Mesodermal cell (in vitro differentiated cells): ENCODE measurements around the gene NHERF1.

Experiments
- H3K27ac ChIP-seq: 2 replicates; pipeline ENCODE4 v1.7.0; 2013; ENCODE audit warnings: mild to moderate bottlenecking, low read depth, low read length, moderate library complexity; ENCODE audit not compliant: severe bottlenecking
- H3K36me3 ChIP-seq: 2 replicates; pipeline ENCODE4 v1.7.1; 2013; ENCODE audit warnings: mild to moderate bottlenecking, low read length, moderate library complexity; ENCODE audit not compliant: control insufficient read depth, insufficient read depth
- H3K4me1 ChIP-seq: one replicate; pipeline ENCODE4 v1.7.1; 2013; ENCODE audit warnings: mild to moderate bottlenecking, low read length; ENCODE audit not compliant: insufficient read depth, control insufficient read depth, poor library complexity, severe bottlenecking
- H3K4me3 ChIP-seq: 2 replicates; pipeline ENCODE4 v1.7.0; 2013; ENCODE audit warnings: low read length, control low read depth, mild to moderate bottlenecking; ENCODE audit not compliant: insufficient read depth, poor library complexity, severe bottlenecking; ENCODE audit errors: extremely low read depth
- H3K9me3 ChIP-seq: 2 replicates; pipeline ENCODE4 v1.7.1; 2013; ENCODE audit warnings: mild to moderate bottlenecking, low read length, moderate library complexity; ENCODE audit not compliant: control insufficient read depth
- WGBS, 2 experiments: methylation state at CpG; one replicate each; pipeline ENCODE4 v1.1.5; 2013; ENCODE audit warnings: missing lambda C conversion rate in 2 of 2; ENCODE audit not compliant: insufficient coverage in 2 of 2; 5-methylcytosine and 5-hydroxymethylcytosine counted together

The NHERF1 gene

GRCh38 chr17:74720506-74720905, 27.9 kb upstream of the NHERF1 start:
- 89 to 93% methylated on average over 4 of the region's 4 CpGs for WGBS, 2 experiments
- Histone ChIP-seq H3K27ac (no peak overlapping the region), H3K9me3 (no peaks in the 10 kb centered on the region), H3K4me3 (no peak overlapping the region), H3K4me1 (no peaks in the 10 kb centered on the region), H3K36me3 (no peaks in the 10 kb centered on the region)

- Histone ChIP-seq H3K9me3 (no peaks in the 10 kb centered on the region), H3K36me3 (no peaks in the 10 kb centered on the region), H3K4me1 (no peaks in the 10 kb centered on the region), H3K27ac (no peak overlapping the region), H3K4me3 (no peak overlapping the region)
- 79 to 92% methylated on average over 4 of the region's 4 CpGs for WGBS, 2 experiments
Measured at GRCh38 chr17:74722782-74723181, 25.6 kb upstream of the NHERF1 start.

GRCh38 chr17:74723891-74724290, 24.5 kb upstream of the NHERF1 start:
- Histone ChIP-seq H3K36me3 (no peaks in the 10 kb centered on the region), H3K27ac (no peak overlapping the region), H3K4me1 (no peaks in the 10 kb centered on the region), H3K9me3 (no peaks in the 10 kb centered on the region), H3K4me3 (no peak overlapping the region)
- WGBS, 2 experiments = 79 to 83% methylated on average over 5 of the region's 5 CpGs

GRCh38 chr17:74725111-74725510, 23.3 kb upstream of the NHERF1 start:
- Histone ChIP-seq H3K4me1 (no peaks in the 10 kb centered on the region), H3K36me3 (no peaks in the 10 kb centered on the region), H3K27ac (no peak overlapping the region), H3K9me3 (no peaks in the 10 kb centered on the region), H3K4me3 (no peak overlapping the region)
- 85 to 94% methylated on average over 1 to 2 of the region's 3 CpGs for WGBS, 2 experiments

GRCh38 chr17:74728033-74728701, 20.3 kb upstream of the NHERF1 start:
- Histone ChIP-seq H3K27ac (no peak overlapping the region), H3K4me3 (no peak overlapping the region), H3K9me3 (no peaks in the 10 kb centered on the region), H3K36me3 (no peaks in the 10 kb centered on the region), H3K4me1 (no peaks in the 10 kb centered on the region)
- 57 to 89% methylated on average over 1 to 3 of the region's 3 CpGs for WGBS, 2 experiments

GRCh38 chr17:74728702-74729075, 19.7 kb upstream of the NHERF1 start:
- H3K27ac ChIP-seq = no peak overlapping the region
- no peak overlapping the region for H3K4me3 ChIP-seq
- no peaks in the 10 kb centered on the region for H3K9me3 ChIP-seq
- H3K36me3 ChIP-seq = no peaks in the 10 kb centered on the region
- H3K4me1 ChIP-seq = no peaks in the 10 kb centered on the region
- WGBS, 2 experiments = 86 to 97% methylated on average over 3 of the region's 3 CpGs

- H3K36me3 ChIP-seq = no peaks in the 10 kb centered on the region
- WGBS, 2 experiments = 82 to 97% methylated on average over 4 of the region's 5 CpGs
Measured at GRCh38 chr17:74729368-74729767, 19.1 kb upstream of the NHERF1 start.

GRCh38 chr17:74729866-74730265, 18.6 kb upstream of the NHERF1 start:
- Histone ChIP-seq H3K4me3 (no peak overlapping the region), H3K9me3 (no peaks in the 10 kb centered on the region), H3K27ac (no peak overlapping the region), H3K4me1 (no peaks in the 10 kb centered on the region), H3K36me3 (no peaks in the 10 kb centered on the region)
- WGBS, 2 experiments = 85 to 95% methylated on average over 12 to 14 of the region's 15 CpGs

More at GRCh38 chr17:74729368-74729767, 19.1 kb upstream of the NHERF1 start:
- Histone ChIP-seq H3K4me3 (no peak overlapping the region), H3K9me3 (no peaks in the 10 kb centered on the region), H3K27ac (no peak overlapping the region), H3K4me1 (no peaks in the 10 kb centered on the region)

GRCh38 chr17:74730491-74731346, 17.7 kb upstream of the NHERF1 start:
- Histone ChIP-seq H3K4me3 (no peak overlapping the region), H3K4me1 (no peaks in the 10 kb centered on the region), H3K36me3 (no peaks in the 10 kb centered on the region), H3K27ac (no peak overlapping the region), H3K9me3 (no peaks in the 10 kb centered on the region)
- WGBS, 2 experiments = 86 to 90% methylated on average over 14 to 15 of the region's 16 CpGs

- WGBS, 2 experiments = 60 to 81% methylated on average over 1 to 2 of the region's 4 CpGs
- H3K4me1 ChIP-seq = no peaks in the 10 kb centered on the region
Measured at GRCh38 chr17:74731347-74731605, 17.2 kb upstream of the NHERF1 start.

More at GRCh38 chr17:74731347-74731605, 17.2 kb upstream of the NHERF1 start:
- Histone ChIP-seq H3K36me3 (no peaks in the 10 kb centered on the region), H3K9me3 (no peaks in the 10 kb centered on the region), H3K4me3 (no peak overlapping the region), H3K27ac (no peak overlapping the region)
